HEK293 (cell line): Measurements from ENCODE around the gene DCAF6.

Experiments used
- CTCF ChIA-PET: fragments of 350-600 bp; formaldehyde crosslinking; extraction: SDS; loops from one replicate; lab custom pipeline; 2021; ENCODE audit warnings: antibody characterized with exemption; lab: Yijun Ruan, JAX
- POLR2A ChIA-PET: fragments of 300-600 bp; formaldehyde crosslinking; extraction: SDS; loops from one replicate; lab custom pipeline; 2020; ENCODE audit warnings: antibody characterized with exemption, inconsistent platforms; lab: Yijun Ruan, JAX
- H3K27ac ChIP-seq: fragments of 200-500 bp; sonication (Bioruptor generic); 2 replicates; pipeline ENCODE4 v1.5.1; 2014; ENCODE audit warnings: low read depth, low read length, control low read depth, inconsistent platforms; ENCODE audit errors: extremely low read depth
- H3K36me3 ChIP-seq, 2 experiments: fragments of 200-500 bp in 1 of 2; sonication (Bioruptor generic) in 1 of 2; 1 replicate in 1 of 2; 2 replicates in 1 of 2; pipeline ENCODE4 v1.5.1; 2014 to 2017; ENCODE audit warnings: inconsistent platforms in 2 of 2, low read length in 2 of 2; ENCODE audit not compliant: control insufficient read depth in 2 of 2, insufficient read depth in 1 of 2
- H3K4me1 ChIP-seq: fragments of 200-500 bp; sonication (Bioruptor generic); 2 replicates; pipeline ENCODE4 v1.5.1; 2014; ENCODE audit warnings: mild to moderate bottlenecking, low read length, inconsistent platforms; ENCODE audit not compliant: control insufficient read depth, insufficient read depth
- H3K4me3 ChIP-seq: 2 replicates; pipeline ENCODE4 v1.5.1; 2011; ENCODE audit warnings: low read depth, mild to moderate bottlenecking, control low read depth, low read length, moderate library complexity
- H3K9me3 ChIP-seq: fragments of 200-500 bp; sonication (Bioruptor generic); 2 replicates; pipeline ENCODE4 v1.5.1; 2014; ENCODE audit warnings: low read depth, low read length, inconsistent platforms; ENCODE audit not compliant: control insufficient read depth, insufficient read depth
- KLF16 ChIP-seq: fragments of 450-650 bp; formaldehyde crosslinking; IDR thresholded peaks from 2 replicates; pipeline ENCODE4 v1.5.1; 2017; ENCODE audit warnings: missing biosample characterization, missing genetic modification characterization
- KLF9 ChIP-seq: fragments of 450-650 bp; formaldehyde crosslinking; IDR thresholded peaks from 2 replicates; pipeline ENCODE4 v1.5.1; 2016; ENCODE audit warnings: missing biosample characterization, missing genetic modification characterization, low read depth
- MZF1 ChIP-seq: fragments of 450-650 bp; formaldehyde crosslinking; IDR thresholded peaks from 2 replicates; pipeline ENCODE4 v1.5.1; 2017; ENCODE audit warnings: missing biosample characterization, missing genetic modification characterization, borderline replicate concordance
- PRDM1 ChIP-seq: fragments of 450-650 bp; formaldehyde crosslinking; IDR thresholded peaks from 2 replicates; pipeline ENCODE4; 2016; ENCODE audit warnings: missing biosample characterization, missing genetic modification characterization
- SETDB1 ChIP-seq: IDR thresholded peaks from one replicate; pipeline ENCODE4 v1.6.1; 2017; ENCODE audit warnings: mild to moderate bottlenecking, low read length, moderate library complexity, mixed read lengths; ENCODE audit not compliant: insufficient read length
- SP2 ChIP-seq: fragments of 450-650 bp; formaldehyde crosslinking; IDR thresholded peaks from 2 replicates; pipeline ENCODE4 v1.5.1; 2016; ENCODE audit warnings: missing biosample characterization, missing genetic modification characterization
- TCF7L2 ChIP-seq: IDR thresholded peaks from 2 replicates; pipeline ENCODE4 v1.6.1; 2011; ENCODE audit warnings: low read depth, mild to moderate bottlenecking, inconsistent platforms, low read length, moderate library complexity, borderline replicate concordance
- ZBTB20 ChIP-seq: fragments of 450-650 bp; formaldehyde crosslinking; IDR thresholded peaks from 2 replicates; pipeline ENCODE4 v1.5.1; 2016; ENCODE audit warnings: missing biosample characterization, missing genetic modification characterization
- ZBTB8A ChIP-seq: fragments of 450-650 bp; formaldehyde crosslinking; IDR thresholded peaks from 2 replicates; pipeline ENCODE4 v1.5.1; 2016; ENCODE audit warnings: missing biosample characterization, missing genetic modification characterization
- ZFP3 ChIP-seq: fragments of 450-650 bp; formaldehyde crosslinking; IDR thresholded peaks from 2 replicates; pipeline ENCODE4 v1.5.1; 2016; ENCODE audit warnings: low read depth, missing biosample characterization, missing genetic modification characterization
- ZNF174 ChIP-seq: fragments of 450-650 bp; formaldehyde crosslinking; IDR thresholded peaks from 2 replicates; pipeline ENCODE4 v1.5.0; 2017; ENCODE audit warnings: missing biosample characterization, mild to moderate bottlenecking, missing genetic modification characterization
- ZNF211 ChIP-seq: fragments of 450-650 bp; formaldehyde crosslinking; IDR thresholded peaks from 2 replicates; pipeline ENCODE4 v1.5.1; 2016; ENCODE audit warnings: low read depth, missing biosample characterization, missing genetic modification characterization
- ZNF214 ChIP-seq: fragments of 450-650 bp; formaldehyde crosslinking; IDR thresholded peaks from 2 replicates; pipeline ENCODE4 v1.5.1; 2017; ENCODE audit warnings: missing biosample characterization, mild to moderate bottlenecking, missing genetic modification characterization, borderline replicate concordance
- ZNF248 ChIP-seq: fragments of 450-650 bp; formaldehyde crosslinking; IDR thresholded peaks from 2 replicates; pipeline ENCODE4 v1.5.1; 2017; ENCODE audit warnings: missing biosample characterization, missing genetic modification characterization
- ZNF366 ChIP-seq: fragments of 450-650 bp; formaldehyde crosslinking; conservative IDR thresholded peaks from 2 replicates; pipeline ENCODE4 v1.5.1; 2016; ENCODE audit warnings: missing biosample characterization, missing genetic modification characterization
- ZNF37A ChIP-seq: fragments of 450-650 bp; IDR thresholded peaks from 2 replicates; pipeline ENCODE4 v1.5.1; 2018; ENCODE audit warnings: missing biosample characterization, missing genetic modification characterization
- ZNF514 ChIP-seq: fragments of 450-650 bp; formaldehyde crosslinking; IDR thresholded peaks from 2 replicates; pipeline ENCODE4 v1.5.1; 2016; ENCODE audit warnings: missing biosample characterization, missing genetic modification characterization
- ZNF548 ChIP-seq: fragments of 450-650 bp; formaldehyde crosslinking; IDR thresholded peaks from 2 replicates; pipeline ENCODE4 v1.5.1; 2016; ENCODE audit warnings: missing biosample characterization, missing genetic modification characterization
- ZNF664 ChIP-seq: fragments of 450-650 bp; formaldehyde crosslinking; IDR thresholded peaks from 2 replicates; pipeline ENCODE4 v1.5.1; 2016; ENCODE audit warnings: missing biosample characterization, missing genetic modification characterization
- ZNF747 ChIP-seq: fragments of 450-650 bp; formaldehyde crosslinking; IDR thresholded peaks from 2 replicates; pipeline ENCODE4 v1.5.1; 2016; ENCODE audit warnings: missing biosample characterization, missing genetic modification characterization
- ZNF791 ChIP-seq: fragments of 450-650 bp; formaldehyde crosslinking; IDR thresholded peaks from 2 replicates; pipeline ENCODE4 v1.5.1; 2016; ENCODE audit warnings: missing biosample characterization, missing genetic modification characterization
- ZNF843 ChIP-seq: fragments of 450-650 bp; formaldehyde crosslinking; IDR thresholded peaks from 2 replicates; pipeline ENCODE4 v1.5.1; 2016; ENCODE audit warnings: missing biosample characterization, missing genetic modification characterization
- TF ChIP-seq, protein P1 (sequence below): fragments of 450-650 bp; formaldehyde crosslinking; IDR thresholded peaks from 2 replicates; pipeline ENCODE4 v1.5.1; 2016; ENCODE audit warnings: missing biosample characterization, missing genetic modification characterization
- TF ChIP-seq, protein P2 (sequence below): fragments of 450-650 bp; formaldehyde crosslinking; IDR thresholded peaks from 2 replicates; pipeline ENCODE4 v1.5.1; 2016; ENCODE audit warnings: missing biosample characterization, missing genetic modification characterization
- TF ChIP-seq, protein P3 (sequence below): fragments of 450-650 bp; formaldehyde crosslinking; IDR thresholded peaks from 2 replicates; pipeline ENCODE4 v1.5.1; 2016; ENCODE audit warnings: missing biosample characterization, missing genetic modification characterization

Gene DCAF6

DNA sequence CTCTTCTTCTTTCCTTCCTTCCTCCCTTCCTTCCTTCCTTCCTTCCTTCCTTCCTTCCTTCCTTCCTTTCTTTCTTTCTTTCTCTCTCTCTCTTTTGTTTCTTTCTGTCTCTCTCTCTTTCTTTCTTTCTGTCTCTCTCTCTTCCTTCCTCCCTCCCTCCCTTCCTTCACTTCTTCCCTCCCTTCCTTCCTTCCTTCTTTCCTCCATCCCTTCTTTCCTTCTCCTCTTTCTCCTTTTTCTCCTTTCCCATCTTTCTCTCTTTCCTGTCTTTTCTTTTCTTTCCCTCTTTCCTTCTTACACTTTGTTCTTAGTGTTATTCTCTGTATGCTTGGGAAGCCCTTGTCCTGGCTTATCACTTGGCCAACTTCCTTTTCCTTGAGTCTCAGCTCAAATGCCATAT lies 72.8 kb downstream of the DCAF6 start:
- ChIA-PET CTCF (interaction anchor here (1.1 kb wide), 1 partner anchor 73 kb away, joined by 3 read pairs; no protein-coding TSS in a partner anchor), POLR2A (no interaction called here)
- Histone ChIP-seq H3K4me1 (no peaks in the 10 kb centered on the region), H3K9me3 (no peaks in the 10 kb centered on the region), H3K4me3 (no peak overlapping the region), H3K36me3 (peaks cover 12 to 30% of the 10 kb centered on the region in 2 experiments), H3K27ac (no peak overlapping the region)
- no peak for TF ChIP-seq ZNF514 (tag by site-specific recombination)
- TF ChIP-seq ZNF366 (tag by site-specific recombination) = peak; percentile 97

DNA sequence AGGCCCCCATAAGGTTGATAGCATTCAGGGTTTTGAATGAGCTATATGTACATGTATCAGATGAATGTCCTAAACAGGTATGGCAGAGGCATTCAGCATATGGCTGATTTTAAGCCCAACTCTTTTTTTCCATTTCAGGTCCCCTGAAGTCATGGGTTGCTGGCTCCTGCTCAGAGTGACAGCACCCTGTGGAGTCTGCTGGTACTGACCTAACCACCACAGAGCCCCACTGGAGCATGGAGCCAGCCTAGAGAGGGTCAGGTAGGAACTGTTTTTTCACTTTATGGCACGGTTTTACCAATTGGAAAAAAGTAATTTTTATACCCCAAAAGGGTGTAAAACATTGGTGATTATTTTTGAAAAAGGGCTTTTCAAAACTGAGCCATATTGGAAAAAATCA lies 82.9 kb downstream of the DCAF6 start:
- no peaks in the 10 kb centered on the region for H3K9me3 ChIP-seq
- POLR2A ChIA-PET = no interaction called here

DNA sequence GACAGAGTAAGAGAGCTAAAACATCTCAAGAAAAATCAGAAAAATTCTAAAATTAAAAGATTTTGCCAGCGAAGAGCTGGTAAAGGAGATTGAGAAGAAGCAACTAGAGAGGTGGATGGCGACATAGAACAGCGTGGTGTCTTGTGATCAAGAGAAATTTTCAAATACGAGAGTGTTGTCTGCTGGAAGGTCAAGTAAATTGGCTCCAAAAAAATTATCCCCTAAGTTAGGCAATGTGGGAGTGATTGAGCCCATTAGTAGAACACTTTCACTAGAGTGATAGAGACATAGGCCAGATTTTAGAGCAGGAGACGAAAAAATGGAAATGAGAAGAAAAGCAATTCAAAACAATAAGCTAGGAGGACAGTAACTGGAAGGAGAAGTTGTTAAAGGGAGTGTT lies 94.7 kb downstream of the DCAF6 start:
- CTCF ChIA-PET = interaction anchor here (0.6 kb wide), 1 partner anchor 493 kb away, joined by 3 read pairs; no protein-coding TSS in a partner anchor
- H3K27ac ChIP-seq = no peak overlapping the region
- POLR2A ChIA-PET = no interaction called here
- TF ChIP-seq PRDM1 (tag by site-specific recombination) (no peak), KLF9 (tag by site-specific recombination) (no peak), ZNF214 (tag by site-specific recombination) (no peak), ZFP3 (tag by site-specific recombination) (no peak), ZNF843 (tag by site-specific recombination) (no peak)
- TF ChIP-seq, protein P1, sequence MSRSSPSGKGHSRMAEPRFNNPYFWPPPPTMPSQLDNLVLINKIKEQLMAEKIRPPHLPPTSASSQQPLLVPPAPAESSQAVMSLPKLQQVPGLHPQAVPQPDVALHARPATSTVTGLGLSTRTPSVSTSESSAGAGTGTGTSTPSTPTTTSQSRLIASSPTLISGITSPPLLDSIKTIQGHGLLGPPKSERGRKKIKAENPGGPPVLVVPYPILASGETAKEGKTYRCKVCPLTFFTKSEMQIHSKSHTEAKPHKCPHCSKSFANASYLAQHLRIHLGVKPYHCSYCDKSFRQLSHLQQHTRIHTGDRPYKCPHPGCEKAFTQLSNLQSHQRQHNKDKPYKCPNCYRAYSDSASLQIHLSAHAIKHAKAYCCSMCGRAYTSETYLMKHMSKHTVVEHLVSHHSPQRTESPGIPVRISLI = no peak
- TF ChIP-seq, protein P2, sequence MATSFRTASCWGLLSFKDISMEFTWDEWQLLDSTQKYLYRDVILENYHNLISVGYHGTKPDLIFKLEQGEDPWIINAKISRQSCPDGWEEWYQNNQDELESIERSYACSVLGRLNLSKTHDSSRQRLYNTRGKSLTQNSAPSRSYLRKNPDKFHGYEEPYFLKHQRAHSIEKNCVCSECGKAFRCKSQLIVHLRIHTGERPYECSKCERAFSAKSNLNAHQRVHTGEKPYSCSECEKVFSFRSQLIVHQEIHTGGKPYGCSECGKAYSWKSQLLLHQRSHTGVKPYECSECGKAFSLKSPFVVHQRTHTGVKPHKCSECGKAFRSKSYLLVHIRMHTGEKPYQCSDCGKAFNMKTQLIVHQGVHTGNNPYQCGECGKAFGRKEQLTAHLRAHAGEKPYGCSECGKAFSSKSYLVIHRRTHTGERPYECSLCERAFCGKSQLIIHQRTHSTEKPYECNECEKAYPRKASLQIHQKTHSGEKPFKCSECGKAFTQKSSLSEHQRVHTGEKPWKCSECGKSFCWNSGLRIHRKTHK = no peak
- TF ChIP-seq, protein P3, sequence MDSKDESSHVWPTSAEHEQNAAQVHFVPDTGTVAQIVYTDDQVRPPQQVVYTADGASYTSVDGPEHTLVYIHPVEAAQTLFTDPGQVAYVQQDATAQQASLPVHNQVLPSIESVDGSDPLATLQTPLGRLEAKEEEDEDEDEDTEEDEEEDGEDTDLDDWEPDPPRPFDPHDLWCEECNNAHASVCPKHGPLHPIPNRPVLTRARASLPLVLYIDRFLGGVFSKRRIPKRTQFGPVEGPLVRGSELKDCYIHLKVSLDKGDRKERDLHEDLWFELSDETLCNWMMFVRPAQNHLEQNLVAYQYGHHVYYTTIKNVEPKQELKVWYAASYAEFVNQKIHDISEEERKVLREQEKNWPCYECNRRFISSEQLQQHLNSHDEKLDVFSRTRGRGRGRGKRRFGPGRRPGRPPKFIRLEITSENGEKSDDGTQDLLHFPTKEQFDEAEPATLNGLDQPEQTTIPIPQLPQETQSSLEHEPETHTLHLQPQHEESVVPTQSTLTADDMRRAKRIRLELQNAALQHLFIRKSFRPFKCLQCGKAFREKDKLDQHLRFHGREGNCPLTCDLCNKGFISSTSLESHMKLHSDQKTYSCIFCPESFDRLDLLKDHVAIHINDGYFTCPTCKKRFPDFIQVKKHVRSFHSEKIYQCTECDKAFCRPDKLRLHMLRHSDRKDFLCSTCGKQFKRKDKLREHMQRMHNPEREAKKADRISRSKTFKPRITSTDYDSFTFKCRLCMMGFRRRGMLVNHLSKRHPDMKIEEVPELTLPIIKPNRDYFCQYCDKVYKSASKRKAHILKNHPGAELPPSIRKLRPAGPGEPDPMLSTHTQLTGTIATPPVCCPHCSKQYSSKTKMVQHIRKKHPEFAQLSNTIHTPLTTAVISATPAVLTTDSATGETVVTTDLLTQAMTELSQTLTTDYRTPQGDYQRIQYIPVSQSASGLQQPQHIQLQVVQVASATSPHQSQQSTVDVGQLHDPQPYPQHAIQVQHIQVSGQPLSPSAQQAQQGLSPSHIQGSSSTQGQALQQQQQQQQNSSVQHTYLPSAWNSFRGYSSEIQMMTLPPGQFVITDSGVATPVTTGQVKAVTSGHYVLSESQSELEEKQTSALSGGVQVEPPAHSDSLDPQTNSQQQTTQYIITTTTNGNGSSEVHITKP (tag by site-specific recombination) = no peak

More for the DNA sequence above, 82.9 kb downstream of the DCAF6 start:
- TF ChIP-seq ZNF664 (tag by site-specific recombination) (no peak), MZF1 (tag by site-specific recombination) (no peak), ZNF747 (tag by site-specific recombination) (no peak), ZNF791 (tag by site-specific recombination) (no peak), ZBTB8A (tag by site-specific recombination) (no peak), ZNF211 (tag by site-specific recombination) (no peak), SETDB1 (no peak), TCF7L2 (no peak), ZNF248 (tag by site-specific recombination) (no peak), ZNF548 (no peak), SP2 (tag by site-specific recombination) (no peak), ZNF174 (no peak), ZNF37A (tag by site-specific recombination) (no peak), KLF16 (no peak), ZBTB20 (tag by site-specific recombination) (no peak)
- TF ChIP-seq, protein P3 (tag by site-specific recombination) = no peak
- TF ChIP-seq, all 188 proteins: peak for 0
- Histone ChIP-seq H3K27ac (no peak overlapping the region), H3K4me3 (no peak overlapping the region), H3K4me1 (no peaks in the 10 kb centered on the region), H3K36me3 (peaks cover 9 to 24% of the 10 kb centered on the region in 2 experiments)
- CTCF ChIA-PET = no interaction called here

More for the DNA sequence above, 94.7 kb downstream of the DCAF6 start:
- Histone ChIP-seq H3K4me3 (no peak overlapping the region), H3K36me3 (peaks cover 0 to 3% of the 10 kb centered on the region in 2 experiments; a peak in 1 of 3 replicates), H3K9me3 (no peaks in the 10 kb centered on the region), H3K4me1 (no peaks in the 10 kb centered on the region)
